Tibial artery (tissue), 4 donors: Measurements from ENCODE around the gene DGCR2.
"Not testable (repeated sequence)": the region's sequence is repeated elsewhere in the genome, so short reads cannot be mapped to it uniquely, and the experiment has no call there.

Experiments used
- DNase-seq, 2 donors: peaks; one replicate each; pipeline ENCODE4 v3.0.0-alpha.2; 2019
- H3K27ac ChIP-seq, 2 donors: fragments of 200-600 bp; sonication (generic) in 1 of 2; 1 replicate in 1 of 2; 2 replicates in 1 of 2; pipeline ENCODE4 v1.5.1; 2018 to 2019; ENCODE audit warnings: mild to moderate bottlenecking in 1 of 2
- H3K27me3 ChIP-seq, 2 donors: fragments of 200-600 bp; sonication (generic) in 1 of 2; one replicate each; pipeline versions ENCODE4 v1.5.1 to v1.6.0; 2016 to 2019
- H3K36me3 ChIP-seq, 3 donors: fragments of 200-600 bp; sonication (generic) in 2 of 3; one replicate each; pipeline ENCODE4 v1.5.1; 2016 to 2019; ENCODE audit warnings: mild to moderate bottlenecking in 2 of 3
- H3K4me1 ChIP-seq, 4 donors: fragments of 200-600 bp; sonication (generic) in 2 of 4; 1 replicate in 3 of 4; 2 replicates in 1 of 4; pipeline ENCODE4 v1.5.1; 2016 to 2019
- H3K4me3 ChIP-seq, 2 donors: fragments of 200-600 bp; sonication (generic) in 1 of 2; 1 replicate in 1 of 2; 2 replicates in 1 of 2; pipeline ENCODE4 v1.5.1; 2018 to 2019; ENCODE audit warnings: mild to moderate bottlenecking in 2 of 2
- H3K9me3 ChIP-seq, 3 donors: fragments of 200-600 bp; sonication (generic) in 1 of 3; one replicate each; pipeline ENCODE4 v1.5.1; 2016 to 2019
- intact Hi-C: fragments of 100-400 bp; cut with DNase I; formaldehyde crosslinking; loops from one replicate; pipeline ENCODE4 v1.15.0; 2023; ENCODE audit warnings: low total_unique reads
- TF ChIP-seq, protein P1 (sequence below), 2 experiments: fragments of 200-600 bp in 1 of 2; fragments of 450-650 bp in 1 of 2; IDR thresholded peaks; one replicate each; pipeline ENCODE4 v1.5.1; 2017 to 2019; ENCODE audit warnings: antibody characterized with exemption in 2 of 2, mild to moderate bottlenecking in 1 of 2, moderate library complexity in 1 of 2

The DGCR2 gene

DNA sequence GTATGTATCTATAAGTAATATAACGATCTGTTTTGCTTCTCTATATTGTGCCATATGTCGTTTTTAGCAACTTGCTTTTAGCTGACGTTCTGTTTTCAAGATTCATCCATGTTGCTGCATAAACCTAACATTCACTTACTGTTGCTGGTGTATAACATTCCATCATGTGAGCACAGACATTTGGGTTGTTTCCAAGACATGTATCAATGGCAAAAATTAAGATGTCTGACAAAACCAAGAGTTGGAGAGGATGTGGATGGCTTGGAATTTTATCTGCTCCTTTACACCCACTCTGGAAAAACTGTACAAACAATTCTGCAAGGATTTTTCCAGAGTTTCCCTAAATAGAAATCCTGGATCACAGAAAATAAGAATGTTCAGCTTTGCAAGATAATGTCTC, 40.9 kb downstream of the DGCR2 start:
- intact Hi-C loops = no loop called here
- no peak overlapping the region for H3K27ac ChIP-seq
- no peak for DNase-seq
- peaks cover 10 to 28% (median 15%) of the 10 kb centered on the region in 3 donors for H3K36me3 ChIP-seq
- TF ChIP-seq, protein P1, sequence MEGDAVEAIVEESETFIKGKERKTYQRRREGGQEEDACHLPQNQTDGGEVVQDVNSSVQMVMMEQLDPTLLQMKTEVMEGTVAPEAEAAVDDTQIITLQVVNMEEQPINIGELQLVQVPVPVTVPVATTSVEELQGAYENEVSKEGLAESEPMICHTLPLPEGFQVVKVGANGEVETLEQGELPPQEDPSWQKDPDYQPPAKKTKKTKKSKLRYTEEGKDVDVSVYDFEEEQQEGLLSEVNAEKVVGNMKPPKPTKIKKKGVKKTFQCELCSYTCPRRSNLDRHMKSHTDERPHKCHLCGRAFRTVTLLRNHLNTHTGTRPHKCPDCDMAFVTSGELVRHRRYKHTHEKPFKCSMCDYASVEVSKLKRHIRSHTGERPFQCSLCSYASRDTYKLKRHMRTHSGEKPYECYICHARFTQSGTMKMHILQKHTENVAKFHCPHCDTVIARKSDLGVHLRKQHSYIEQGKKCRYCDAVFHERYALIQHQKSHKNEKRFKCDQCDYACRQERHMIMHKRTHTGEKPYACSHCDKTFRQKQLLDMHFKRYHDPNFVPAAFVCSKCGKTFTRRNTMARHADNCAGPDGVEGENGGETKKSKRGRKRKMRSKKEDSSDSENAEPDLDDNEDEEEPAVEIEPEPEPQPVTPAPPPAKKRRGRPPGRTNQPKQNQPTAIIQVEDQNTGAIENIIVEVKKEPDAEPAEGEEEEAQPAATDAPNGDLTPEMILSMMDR (IDR thresholded peaks at IDR 0.05) = no peak
- H3K27me3 ChIP-seq = no peaks in the 10 kb centered on the region
- H3K4me3 ChIP-seq = no peak overlapping the region
- peaks cover 0 to 6% (median 1%) of the 10 kb centered on the region in 4 donors for H3K4me1 ChIP-seq
- H3K9me3 ChIP-seq = no peaks in the 10 kb centered on the region

DNA sequence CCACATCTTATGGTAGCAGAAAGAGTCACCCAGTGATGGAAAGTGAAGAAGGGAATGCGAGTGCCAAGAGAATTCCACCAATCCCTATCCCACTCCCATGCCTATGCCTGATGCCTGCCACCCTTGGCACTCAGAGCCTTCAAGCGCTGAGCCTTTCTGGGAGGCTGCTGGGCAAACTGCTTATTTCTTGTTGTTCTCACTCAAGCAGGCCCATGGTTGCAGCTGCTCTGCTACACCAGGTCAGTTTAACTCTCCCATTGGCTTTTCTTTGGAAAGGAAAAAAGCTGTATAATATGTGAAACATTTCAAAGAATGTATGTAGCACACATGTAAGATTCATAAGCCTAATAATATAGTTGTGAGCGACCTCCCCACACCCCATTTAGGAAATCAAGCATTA, 41.4 kb downstream of the DGCR2 start:
- TF ChIP-seq, protein P1 (IDR thresholded peaks at IDR 0.05) = no peak
- H3K9me3 ChIP-seq = no peaks in the 10 kb centered on the region
- DNase-seq = peak in 1 of 2 donors; percentile 19
- H3K36me3 ChIP-seq = peaks cover 10 to 25% (median 13%) of the 10 kb centered on the region in 3 donors
- intact Hi-C loops = no loop called here
- no peaks in the 10 kb centered on the region for H3K27me3 ChIP-seq
- no peak overlapping the region for H3K27ac ChIP-seq
- no peak overlapping the region for H3K4me3 ChIP-seq
- H3K4me1 ChIP-seq = peaks cover 0 to 6% (median 1%) of the 10 kb centered on the region in 4 donors

GRCh38 chr22:19079691-19080090, 42.5 kb downstream of the DGCR2 start:
- Histone ChIP-seq H3K27ac (no peak overlapping the region), H3K27me3 (no peaks in the 10 kb centered on the region), H3K4me3 (no peak overlapping the region), H3K36me3 (peaks cover 10 to 24% (median 13%) of the 10 kb centered on the region in 3 donors), H3K9me3 (no peaks in the 10 kb centered on the region), H3K4me1 (no peaks in the 10 kb centered on the region)
- DNase-seq = peak in 1 of 2 donors; percentile 4
- intact Hi-C loops = no loop called here
- TF ChIP-seq, protein P1 (IDR thresholded peaks at IDR 0.05) = no peak

GRCh38 chr22:19075404-19075803, 46.8 kb downstream of the DGCR2 start:
- no peak overlapping the region for H3K27ac ChIP-seq
- no peaks in the 10 kb centered on the region for H3K27me3 ChIP-seq
- H3K9me3 ChIP-seq = no peaks in the 10 kb centered on the region
- no peak overlapping the region for H3K4me3 ChIP-seq
- intact Hi-C loops = no loop called here
- H3K4me1 ChIP-seq = peaks cover 0 to 11% (median 2%) of the 10 kb centered on the region in 4 donors
- no peak for DNase-seq
- TF ChIP-seq, protein P1 (IDR thresholded peaks at IDR 0.05) = no peak
- H3K36me3 ChIP-seq = peaks cover 10 to 15% (median 14%) of the 10 kb centered on the region in 3 donors

- H3K27ac ChIP-seq, H3K4me3 ChIP-seq, DNase-seq, H3K27me3 ChIP-seq, intact Hi-C loops, H3K9me3 ChIP-seq: not testable (repeated sequence)
- peaks cover 0 to 14% (median 2%) of the 10 kb centered on the region in 4 donors for H3K4me1 ChIP-seq
- peaks cover 11 to 35% (median 30%) of the 10 kb centered on the region in 3 donors for H3K36me3 ChIP-seq
These were observed 49.4 kb downstream of the DGCR2 start for GRCh38 chr22:19072853-19073252.

- H3K9me3 ChIP-seq = no peaks in the 10 kb centered on the region
- TF ChIP-seq, protein P1 (IDR thresholded peaks at IDR 0.05) = no peak
- intact Hi-C loops = no loop called here
- no peak overlapping the region for H3K27ac ChIP-seq
- no peak overlapping the region for H3K4me3 ChIP-seq
- peak in 1 of 2 donors; percentile 39 for DNase-seq
- no peaks in the 10 kb centered on the region for H3K27me3 ChIP-seq
- H3K36me3 ChIP-seq = peaks cover 33 to 58% (median 53%) of the 10 kb centered on the region in 3 donors
- H3K4me1 ChIP-seq = peaks cover 0 to 14% (median 2%) of the 10 kb centered on the region in 4 donors
These were observed 51.6 kb downstream of the DGCR2 start for GRCh38 chr22:19070397-19071169.
